Natural killer cell (primary cell): ENCODE measurements around the gene CYB561. TPM values are rescaled to one million over a fixed set of nuclear protein-coding genes. Genes with fewer than 3 reads are reported as not detected.

Experiments
- ATAC-seq, 3 donors: fragments of 150-1000 bp in 2 of 3; fragments of 200-7000 bp in 1 of 3; cut with Tn5 transposase; 1 replicate in 1 of 3; 2 replicates in 2 of 3; pipeline ENCODE4 v1.10.0; 2021; ENCODE audit warnings: mild to moderate bottlenecking in 2 of 3, moderate library complexity in 2 of 3
- DNase-seq, 2 donors: peaks; one replicate each; pipeline versions ENCODE4 v3.0.0 to v3.0.0-alpha.2; 2013 to 2021; ENCODE audit warnings: mixed read lengths in 1 of 2
- H3K27ac ChIP-seq: one replicate; pipeline ENCODE4 v1.5.1; 2013; ENCODE audit warnings: mild to moderate bottlenecking, low read length
- H3K27me3 ChIP-seq: one replicate; pipeline ENCODE4 v1.6.1; 2013; ENCODE audit warnings: low read length; ENCODE audit not compliant: control insufficient read depth, insufficient read depth
- H3K36me3 ChIP-seq: one replicate; pipeline ENCODE4 v1.6.1; 2013; ENCODE audit warnings: low read length; ENCODE audit not compliant: control insufficient read depth, insufficient read depth
- H3K4me1 ChIP-seq: one replicate; pipeline ENCODE4 v1.6.1; 2013; ENCODE audit warnings: low read length; ENCODE audit not compliant: control insufficient read depth, insufficient read depth
- H3K4me3 ChIP-seq: one replicate; pipeline ENCODE4 v1.5.1; 2013; ENCODE audit warnings: low read length
- H3K9me3 ChIP-seq: one replicate; pipeline ENCODE4 v1.6.1; 2013; ENCODE audit warnings: low read length; ENCODE audit not compliant: control insufficient read depth, insufficient read depth
- H3K27ac Mint-ChIP-seq, 2 donors: one replicate each; pipeline ENCODE4 v1.8.0; 2022; ENCODE audit warnings: mild to moderate bottlenecking in 2 of 2, mixed read lengths in 2 of 2, moderate library complexity in 1 of 2
- H3K27me3 Mint-ChIP-seq, 2 donors: one replicate each; pipeline ENCODE4 v1.8.0; 2022; ENCODE audit warnings: low read depth in 2 of 2, mixed read lengths in 2 of 2
- H3K36me3 Mint-ChIP-seq: one replicate; pipeline ENCODE4 v1.8.0; 2022; ENCODE audit warnings: mixed read lengths
- H3K4me1 Mint-ChIP-seq, 2 donors: one replicate each; pipeline ENCODE4 v1.8.0; 2022; ENCODE audit warnings: mixed read lengths in 2 of 2
- H3K4me3 Mint-ChIP-seq: one replicate; pipeline ENCODE4 v1.8.0; 2022; ENCODE audit warnings: mild to moderate bottlenecking, moderate library complexity, mixed read lengths
- H3K9me3 Mint-ChIP-seq, 2 donors: one replicate each; pipeline ENCODE4 v1.8.0; 2022; ENCODE audit warnings: mixed read lengths in 2 of 2
- CTCF ChIP-seq: fragments of 200-600 bp; IDR thresholded peaks from one replicate; pipeline ENCODE4 v1.8.0; 2022; ENCODE audit warnings: antibody characterized with exemption
- WGBS: methylation state at CpG from one replicate; pipeline ENCODE4 v1.1.7; 2013; ENCODE audit warnings: missing lambda C conversion rate; ENCODE audit not compliant: insufficient coverage; 5-methylcytosine and 5-hydroxymethylcytosine counted together
- intact Hi-C: fragments of 100-400 bp; cut with micrococcal nuclease; formaldehyde crosslinking; loops from one replicate; pipeline ENCODE4 v1.14.2; 2022
- total RNA-seq, 4 donors: library from RNA; stranded (reverse); fragments of 120-200 nt in 1 of 4; gene quantifications; one replicate each; pipeline versions ENCODE4 v1.2.3 to v1.2.4, GENCODE V29; 2013 to 2022

Gene CYB561
- total RNA-seq, 3 donors from 2014 or later (not counting 1 experiment from before 2014, with no cell fraction given), result 16.3 to 19.3 (median 19.2) TPM

GRCh38 chr17:63419949-63420867 is 25.9 kb downstream of the CYB561 start:
- 34% methylated on average over 23 of the region's 23 CpGs for WGBS
- peaks cover 8% of the 10 kb centered on the region for H3K36me3 ChIP-seq
- peaks cover 11% of the 10 kb centered on the region for H3K4me1 ChIP-seq
- Mint-ChIP-seq H3K4me1 (peaks cover 12 to 16% of the 10 kb centered on the region in 2 donors), H3K36me3 (no peaks in the 10 kb centered on the region), H3K9me3 (no peaks in the 10 kb centered on the region), H3K27ac (peak overlapping the region; percentile 69 to 85), H3K27me3 (no peaks in the 10 kb centered on the region), H3K4me3 (peak overlapping the region; percentile 47)
- H3K4me3 ChIP-seq, result no peak overlapping the region
- peak in 1 of 2 donors; percentile 60 for DNase-seq
- no peak for TF ChIP-seq CTCF
- peak in 2 of 3 donors; percentile 36 to 76 for ATAC-seq
- intact Hi-C loops, result no loop called here
- no peak overlapping the region for H3K27ac ChIP-seq
- no peaks in the 10 kb centered on the region for H3K27me3 ChIP-seq
- no peaks in the 10 kb centered on the region for H3K9me3 ChIP-seq

- 89% methylated on average over 2 of the region's 2 CpGs for WGBS
- no peak overlapping the region for H3K4me3 Mint-ChIP-seq
- intact Hi-C loops, result no loop called here
These were observed 26.7 kb downstream of the CYB561 start for GRCh38 chr17:63419398-63419797.

GRCh38 chr17:63418540-63418939 is 27.6 kb downstream of the CYB561 start:
- peaks cover 12 to 16% of the 10 kb centered on the region in 2 donors for H3K4me1 Mint-ChIP-seq
- intact Hi-C loops, result no loop called here
- 88% methylated on average over 5 of the region's 8 CpGs for WGBS

More at GRCh38 chr17:63419398-63419797, 26.7 kb downstream of the CYB561 start:
- Histone ChIP-seq H3K36me3 (peaks cover 11% of the 10 kb centered on the region), H3K27me3 (no peaks in the 10 kb centered on the region), H3K4me1 (peaks cover 11% of the 10 kb centered on the region), H3K27ac (no peak overlapping the region), H3K4me3 (no peak overlapping the region), H3K9me3 (no peaks in the 10 kb centered on the region)
- DNase-seq (no peak), ATAC-seq (no peak)
- no peaks in the 10 kb centered on the region for H3K27me3 Mint-ChIP-seq
- H3K27ac Mint-ChIP-seq, result peak overlapping the region in 1 of 2 donors; percentile 85
- no peaks in the 10 kb centered on the region for H3K36me3 Mint-ChIP-seq
- peaks cover 12 to 16% of the 10 kb centered on the region in 2 donors for H3K4me1 Mint-ChIP-seq
- TF ChIP-seq CTCF, result no peak
- no peaks in the 10 kb centered on the region for H3K9me3 Mint-ChIP-seq

More at GRCh38 chr17:63418540-63418939, 27.6 kb downstream of the CYB561 start:
- no peaks in the 10 kb centered on the region for H3K9me3 Mint-ChIP-seq
- peaks cover 19% of the 10 kb centered on the region for H3K36me3 ChIP-seq
- no peak overlapping the region for H3K4me3 Mint-ChIP-seq
- ATAC-seq (no peak), DNase-seq (no peak)
- H3K9me3 ChIP-seq, result no peaks in the 10 kb centered on the region
- TF ChIP-seq CTCF, result no peak
- H3K4me3 ChIP-seq, result no peak overlapping the region
- H3K27ac Mint-ChIP-seq, result no peak overlapping the region
- peaks cover 11% of the 10 kb centered on the region for H3K4me1 ChIP-seq
- no peaks in the 10 kb centered on the region for H3K27me3 ChIP-seq
- no peak overlapping the region for H3K27ac ChIP-seq
- no peaks in the 10 kb centered on the region for H3K27me3 Mint-ChIP-seq
- H3K36me3 Mint-ChIP-seq, result no peaks in the 10 kb centered on the region
